HEK293 (cell line): Measurements from ENCODE around the gene VWA3A.
A peak's percentile ranks its signal among the peaks of the same experiment; 100 is the strongest.

Source experiments
- BCL6B ChIP-seq: fragments of 450-650 bp; formaldehyde crosslinking; IDR thresholded peaks from 2 replicates; pipeline ENCODE4 v1.5.1; 2017; ENCODE audit warnings: missing biosample characterization, missing genetic modification characterization
- CTCF ChIP-seq: fragments of 450-650 bp; formaldehyde crosslinking; IDR thresholded peaks from 2 replicates; pipeline ENCODE4 v1.5.1; 2016; ENCODE audit warnings: missing biosample characterization, missing genetic modification characterization
- HOXD13 ChIP-seq: sonication (generic); formaldehyde crosslinking; IDR thresholded peaks from 2 replicates; pipeline ENCODE4 v1.8.0; 2022; ENCODE audit warnings: missing genetic modification reagents, borderline replicate concordance
- IKZF3 ChIP-seq: fragments of 450-650 bp; IDR thresholded peaks from 2 replicates; pipeline ENCODE4 v1.5.0; 2018; ENCODE audit warnings: missing biosample characterization, mild to moderate bottlenecking, missing genetic modification characterization, moderate library complexity
- KLF10 ChIP-seq: fragments of 450-650 bp; IDR thresholded peaks from 2 replicates; pipeline ENCODE4 v1.5.1; 2018; ENCODE audit warnings: missing biosample characterization, mild to moderate bottlenecking, missing genetic modification characterization
- YY1 ChIP-seq: fragments of 450-650 bp; formaldehyde crosslinking; IDR thresholded peaks from 2 replicates; pipeline ENCODE4 v1.5.1; 2018; ENCODE audit warnings: missing biosample characterization, missing genetic modification characterization
- ZBTB20 ChIP-seq: fragments of 450-650 bp; formaldehyde crosslinking; IDR thresholded peaks from 2 replicates; pipeline ENCODE4 v1.5.1; 2016; ENCODE audit warnings: missing biosample characterization, missing genetic modification characterization
- ZBTB21 ChIP-seq: fragments of 450-650 bp; formaldehyde crosslinking; IDR thresholded peaks from 2 replicates; pipeline ENCODE4 v1.5.1; 2017; ENCODE audit warnings: missing biosample characterization, missing genetic modification characterization
- ZFP3 ChIP-seq: fragments of 450-650 bp; formaldehyde crosslinking; IDR thresholded peaks from 2 replicates; pipeline ENCODE4 v1.5.1; 2016; ENCODE audit warnings: low read depth, missing biosample characterization, missing genetic modification characterization
- ZNF112 ChIP-seq: fragments of 450-650 bp; formaldehyde crosslinking; IDR thresholded peaks from 2 replicates; pipeline ENCODE4 v1.5.0; 2017; ENCODE audit warnings: missing biosample characterization, missing genetic modification characterization
- ZNF138 ChIP-seq: fragments of 450-650 bp; formaldehyde crosslinking; IDR thresholded peaks from 2 replicates; pipeline ENCODE4 v1.5.1; 2016; ENCODE audit warnings: missing biosample characterization, missing genetic modification characterization, borderline replicate concordance
- ZNF155 ChIP-seq: fragments of 450-650 bp; formaldehyde crosslinking; IDR thresholded peaks from 2 replicates; pipeline ENCODE4 v1.5.1; 2016; ENCODE audit warnings: missing biosample characterization, missing genetic modification characterization
- ZNF202 ChIP-seq: fragments of 450-650 bp; formaldehyde crosslinking; IDR thresholded peaks from 2 replicates; pipeline ENCODE4 v1.5.1; 2016; ENCODE audit warnings: missing biosample characterization, missing genetic modification characterization, borderline replicate concordance
- ZNF223 ChIP-seq: fragments of 450-650 bp; formaldehyde crosslinking; IDR thresholded peaks from 2 replicates; pipeline ENCODE4 v1.5.1; 2016; ENCODE audit warnings: missing biosample characterization, missing genetic modification characterization
- ZNF266 ChIP-seq: fragments of 450-650 bp; formaldehyde crosslinking; IDR thresholded peaks from 2 replicates; pipeline ENCODE4 v1.5.1; 2016; ENCODE audit warnings: missing biosample characterization, missing genetic modification characterization, low read depth
- ZNF274 ChIP-seq, 2 experiments: fragments of 200-500 bp in 1 of 2; fragments of 450-650 bp in 1 of 2; sonication (Bioruptor generic) in 1 of 2; formaldehyde crosslinking in 1 of 2; IDR thresholded peaks; 2 replicates each; pipeline versions ENCODE4 v1.5.1 to v1.6.1; 2014 to 2016; ENCODE audit warnings: borderline replicate concordance in 1 of 2, inconsistent platforms in 1 of 2, low read length in 1 of 2, missing biosample characterization in 1 of 2, missing genetic modification characterization in 1 of 2
- ZNF404 ChIP-seq: fragments of 450-650 bp; formaldehyde crosslinking; IDR thresholded peaks from 2 replicates; pipeline ENCODE4 v1.5.1; 2017; ENCODE audit warnings: missing biosample characterization, missing genetic modification characterization
- ZNF426 ChIP-seq: fragments of 450-650 bp; formaldehyde crosslinking; IDR thresholded peaks from 2 replicates; pipeline ENCODE4 v1.5.1; 2017; ENCODE audit warnings: missing biosample characterization, missing genetic modification characterization, mild to moderate bottlenecking, inconsistent platforms, moderate library complexity
- ZNF433 ChIP-seq: fragments of 450-650 bp; formaldehyde crosslinking; IDR thresholded peaks from 2 replicates; pipeline ENCODE4 v1.5.1; 2016; ENCODE audit warnings: missing biosample characterization, missing genetic modification characterization, low read depth
- ZNF449 ChIP-seq: fragments of 450-650 bp; formaldehyde crosslinking; IDR thresholded peaks from 2 replicates; pipeline ENCODE4 v1.5.1; 2017; ENCODE audit warnings: missing biosample characterization, mild to moderate bottlenecking, missing genetic modification characterization, moderate library complexity
- ZNF561 ChIP-seq: fragments of 450-650 bp; IDR thresholded peaks from 2 replicates; pipeline ENCODE4 v1.5.1; 2018; ENCODE audit warnings: missing biosample characterization, missing genetic modification characterization, borderline replicate concordance
- ZNF571 ChIP-seq: fragments of 450-650 bp; formaldehyde crosslinking; IDR thresholded peaks from 2 replicates; pipeline ENCODE4 v1.5.0; 2017; ENCODE audit warnings: missing biosample characterization, missing genetic modification characterization
- ZNF654 ChIP-seq: fragments of 450-650 bp; formaldehyde crosslinking; IDR thresholded peaks from 2 replicates; pipeline ENCODE4 v1.5.1; 2016; ENCODE audit warnings: low read depth, missing biosample characterization, missing genetic modification characterization
- ZNF777 ChIP-seq: fragments of 450-650 bp; formaldehyde crosslinking; IDR thresholded peaks from 2 replicates; pipeline ENCODE4 v1.5.1; 2017; ENCODE audit warnings: missing biosample characterization, missing genetic modification characterization, borderline replicate concordance
- ZNF791 ChIP-seq: fragments of 450-650 bp; formaldehyde crosslinking; IDR thresholded peaks from 2 replicates; pipeline ENCODE4 v1.5.1; 2016; ENCODE audit warnings: missing biosample characterization, missing genetic modification characterization
- ZNF792 ChIP-seq: fragments of 450-650 bp; formaldehyde crosslinking; IDR thresholded peaks from 2 replicates; pipeline ENCODE4 v1.5.1; 2016; ENCODE audit warnings: missing biosample characterization, missing genetic modification characterization
- ZNF837 ChIP-seq: fragments of 450-650 bp; formaldehyde crosslinking; IDR thresholded peaks from 2 replicates; pipeline ENCODE4 v1.5.1; 2016; ENCODE audit warnings: missing biosample characterization, missing genetic modification characterization
- TF ChIP-seq, protein P1 (sequence below): fragments of 450-650 bp; formaldehyde crosslinking; IDR thresholded peaks from 2 replicates; pipeline ENCODE4 v1.5.1; 2017; ENCODE audit warnings: missing biosample characterization, missing genetic modification characterization
- TF ChIP-seq, protein P2 (sequence below): fragments of 450-650 bp; formaldehyde crosslinking; optimal IDR thresholded peaks from 2 replicates; pipeline ENCODE3; 2016; ENCODE audit warnings: missing biosample characterization, mild to moderate bottlenecking, missing genetic modification characterization
- TF ChIP-seq, protein P3 (sequence below): fragments of 450-650 bp; formaldehyde crosslinking; IDR thresholded peaks from 2 replicates; pipeline ENCODE4 v1.5.1; 2017; ENCODE audit warnings: missing biosample characterization, missing genetic modification characterization

Gene VWA3A

DNA sequence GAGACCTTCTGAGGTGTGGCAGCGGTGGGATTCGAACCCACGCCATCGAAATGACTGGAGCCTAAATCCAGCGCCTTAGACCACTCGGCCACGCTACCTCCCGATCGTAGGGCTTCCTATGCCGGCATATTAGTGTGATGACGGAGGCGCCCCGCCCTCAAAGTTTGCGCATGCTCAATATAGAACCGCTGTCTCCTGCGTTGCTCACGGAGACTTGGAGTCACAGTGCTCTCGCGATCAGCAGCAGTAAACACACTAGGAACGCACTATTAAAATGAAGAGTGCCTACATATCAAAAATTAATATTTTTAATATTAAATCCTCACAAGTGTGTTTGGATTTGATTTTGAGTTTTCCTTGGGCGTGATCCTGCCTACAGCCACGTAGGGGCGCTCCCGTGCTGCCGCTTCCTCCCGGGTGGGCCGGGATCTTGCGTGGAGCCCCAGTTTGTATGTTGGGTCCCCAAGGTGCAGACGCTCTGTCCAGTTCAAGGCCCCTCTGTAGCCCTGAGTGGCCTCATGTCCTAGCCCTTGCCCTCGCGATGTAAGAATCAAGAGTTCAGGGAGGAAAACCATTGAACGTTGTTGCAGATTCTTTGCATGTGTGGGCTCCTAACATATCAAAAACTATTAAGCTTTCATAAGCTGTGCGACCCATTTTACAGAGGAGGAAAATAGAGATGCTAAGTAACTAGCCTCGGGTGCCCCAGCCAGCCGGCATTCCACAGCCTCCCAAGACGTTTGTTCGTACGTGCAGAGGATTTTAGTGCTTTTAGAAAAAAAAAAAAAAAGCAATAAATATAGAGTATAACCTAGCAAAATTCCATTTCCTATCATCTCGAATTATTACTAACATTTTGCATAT lies 103.6 kb downstream of the VWA3A start (continued):
- TF ChIP-seq ZNF202 (tag by site-specific recombination) (no peak), YY1 (tag by site-specific recombination) (peak; percentile 59; the same call in 1 of the 2 replicates), KLF10 (tag by site-specific recombination) (peak; percentile 80), ZNF138 (tag by site-specific recombination) (no peak), ZNF792 (tag by site-specific recombination) (no peak), HOXD13 (CRISPR knock-in tag) (no peak), ZNF561 (peak; percentile 79; the same call in 1 of the 2 replicates), ZNF654 (peak; percentile 88), ZNF433 (0 out of 2 replicates have a peak, but pooled peaks have one; percentile 3), ZNF266 (tag by site-specific recombination) (no peak), ZNF571 (tag by site-specific recombination) (no peak), ZNF449 (peak; percentile 10; the same call in 1 of the 2 replicates), BCL6B (tag by site-specific recombination) (no peak), ZNF777 (tag by site-specific recombination) (no peak), ZBTB20 (tag by site-specific recombination) (no peak), CTCF (tag by site-specific recombination) (peak; percentile 83), ZNF426 (tag by site-specific recombination) (no peak), ZFP3 (tag by site-specific recombination) (peak; percentile 76), ZNF274 (IDR thresholded peaks at IDR 0.05; ENCODE audit: low read length) (no peak), ZNF274 (tag by site-specific recombination; IDR thresholded peaks at IDR 0.05; ENCODE audit: borderline replicate concordance) (no peak), ZNF155 (tag by site-specific recombination) (no peak), ZNF791 (no peak), ZNF112 (tag by site-specific recombination) (no peak), ZNF837 (tag by site-specific recombination) (no peak), ZNF223 (tag by site-specific recombination) (no peak), IKZF3 (peak; percentile 45; the same call in 1 of the 2 replicates), ZBTB21 (tag by site-specific recombination) (peak; percentile 76), ZNF404 (tag by site-specific recombination) (no peak)
- TF ChIP-seq, protein P1, sequence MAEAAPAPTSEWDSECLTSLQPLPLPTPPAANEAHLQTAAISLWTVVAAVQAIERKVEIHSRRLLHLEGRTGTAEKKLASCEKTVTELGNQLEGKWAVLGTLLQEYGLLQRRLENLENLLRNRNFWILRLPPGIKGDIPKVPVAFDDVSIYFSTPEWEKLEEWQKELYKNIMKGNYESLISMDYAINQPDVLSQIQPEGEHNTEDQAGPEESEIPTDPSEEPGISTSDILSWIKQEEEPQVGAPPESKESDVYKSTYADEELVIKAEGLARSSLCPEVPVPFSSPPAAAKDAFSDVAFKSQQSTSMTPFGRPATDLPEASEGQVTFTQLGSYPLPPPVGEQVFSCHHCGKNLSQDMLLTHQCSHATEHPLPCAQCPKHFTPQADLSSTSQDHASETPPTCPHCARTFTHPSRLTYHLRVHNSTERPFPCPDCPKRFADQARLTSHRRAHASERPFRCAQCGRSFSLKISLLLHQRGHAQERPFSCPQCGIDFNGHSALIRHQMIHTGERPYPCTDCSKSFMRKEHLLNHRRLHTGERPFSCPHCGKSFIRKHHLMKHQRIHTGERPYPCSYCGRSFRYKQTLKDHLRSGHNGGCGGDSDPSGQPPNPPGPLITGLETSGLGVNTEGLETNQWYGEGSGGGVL (tag by site-specific recombination) = no peak
- TF ChIP-seq, protein P2, sequence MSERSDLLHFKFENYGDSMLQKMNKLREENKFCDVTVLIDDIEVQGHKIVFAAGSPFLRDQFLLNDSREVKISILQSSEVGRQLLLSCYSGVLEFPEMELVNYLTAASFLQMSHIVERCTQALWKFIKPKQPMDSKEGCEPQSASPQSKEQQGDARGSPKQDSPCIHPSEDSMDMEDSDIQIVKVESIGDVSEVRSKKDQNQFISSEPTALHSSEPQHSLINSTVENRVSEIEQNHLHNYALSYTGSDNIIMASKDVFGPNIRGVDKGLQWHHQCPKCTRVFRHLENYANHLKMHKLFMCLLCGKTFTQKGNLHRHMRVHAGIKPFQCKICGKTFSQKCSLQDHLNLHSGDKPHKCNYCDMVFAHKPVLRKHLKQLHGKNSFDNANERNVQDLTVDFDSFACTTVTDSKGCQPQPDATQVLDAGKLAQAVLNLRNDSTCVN (tag by site-specific recombination) = peak; percentile 19
- TF ChIP-seq, protein P3, sequence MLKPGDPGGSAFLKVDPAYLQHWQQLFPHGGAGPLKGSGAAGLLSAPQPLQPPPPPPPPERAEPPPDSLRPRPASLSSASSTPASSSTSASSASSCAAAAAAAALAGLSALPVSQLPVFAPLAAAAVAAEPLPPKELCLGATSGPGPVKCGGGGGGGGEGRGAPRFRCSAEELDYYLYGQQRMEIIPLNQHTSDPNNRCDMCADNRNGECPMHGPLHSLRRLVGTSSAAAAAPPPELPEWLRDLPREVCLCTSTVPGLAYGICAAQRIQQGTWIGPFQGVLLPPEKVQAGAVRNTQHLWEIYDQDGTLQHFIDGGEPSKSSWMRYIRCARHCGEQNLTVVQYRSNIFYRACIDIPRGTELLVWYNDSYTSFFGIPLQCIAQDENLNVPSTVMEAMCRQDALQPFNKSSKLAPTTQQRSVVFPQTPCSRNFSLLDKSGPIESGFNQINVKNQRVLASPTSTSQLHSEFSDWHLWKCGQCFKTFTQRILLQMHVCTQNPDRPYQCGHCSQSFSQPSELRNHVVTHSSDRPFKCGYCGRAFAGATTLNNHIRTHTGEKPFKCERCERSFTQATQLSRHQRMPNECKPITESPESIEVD = no peak
